EL (cell line): ENCODE results near the gene ANKRD63.

Source experiments
- DNase-seq: peaks from one replicate; pipeline ENCODE4 v3.0.0-alpha.2; 2016

The ANKRD63 gene

DNA sequence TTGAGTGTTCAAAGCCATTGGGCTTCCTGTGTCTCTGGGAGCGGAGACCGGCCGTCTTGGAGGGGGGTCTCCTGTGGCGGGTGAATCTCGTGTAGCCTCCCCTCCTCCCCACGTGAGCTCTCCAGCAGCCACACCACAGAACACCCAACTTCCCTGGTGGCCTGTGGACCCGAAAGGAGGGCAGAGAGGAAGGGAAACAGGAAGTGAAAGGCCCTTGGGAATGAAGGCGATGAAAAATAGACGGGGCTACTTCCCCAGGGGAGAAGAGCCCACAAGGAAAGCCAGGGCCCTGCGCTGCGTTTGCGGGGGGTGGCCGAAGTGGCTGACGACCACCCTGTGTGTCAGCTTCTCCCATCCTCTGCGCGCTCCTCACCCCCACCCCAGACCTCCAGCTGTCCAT, 5.4 kb downstream of the ANKRD63 start:
- DNase-seq, result no peak

GRCh38 chr15:40276927-40277326, 5.9 kb downstream of the ANKRD63 start:
- no peak for DNase-seq

DNA sequence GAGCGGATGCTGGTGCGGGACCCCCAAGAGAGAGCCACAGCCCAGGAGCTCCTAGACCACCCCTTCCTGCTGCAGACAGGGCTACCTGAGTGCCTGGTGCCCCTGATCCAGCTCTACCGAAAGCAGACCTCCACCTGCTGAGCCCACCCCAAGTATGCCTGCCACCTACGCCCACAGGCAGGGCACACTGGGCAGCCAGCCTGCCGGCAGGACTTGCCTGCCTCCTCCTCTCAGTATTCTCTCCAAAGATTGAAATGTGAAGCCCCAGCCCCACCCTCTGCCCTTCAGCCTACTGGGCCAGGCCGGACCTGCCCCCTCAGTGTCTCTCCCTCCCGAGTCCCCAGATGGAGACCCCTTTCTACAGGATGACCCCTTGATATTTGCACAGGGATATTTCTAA, 6.9 kb downstream of the ANKRD63 start:
- DNase-seq, result no peak

- DNase-seq, result no peak
Measured at GRCh38 chr15:40275523-40275922, 7.3 kb downstream of the ANKRD63 start.

- peak; percentile 75 for DNase-seq
Measured at GRCh38 chr15:40274350-40275274, 8.3 kb downstream of the ANKRD63 start.

GRCh38 chr15:40273428-40273827, 9.4 kb downstream of the ANKRD63 start:
- DNase-seq, result no peak

DNA sequence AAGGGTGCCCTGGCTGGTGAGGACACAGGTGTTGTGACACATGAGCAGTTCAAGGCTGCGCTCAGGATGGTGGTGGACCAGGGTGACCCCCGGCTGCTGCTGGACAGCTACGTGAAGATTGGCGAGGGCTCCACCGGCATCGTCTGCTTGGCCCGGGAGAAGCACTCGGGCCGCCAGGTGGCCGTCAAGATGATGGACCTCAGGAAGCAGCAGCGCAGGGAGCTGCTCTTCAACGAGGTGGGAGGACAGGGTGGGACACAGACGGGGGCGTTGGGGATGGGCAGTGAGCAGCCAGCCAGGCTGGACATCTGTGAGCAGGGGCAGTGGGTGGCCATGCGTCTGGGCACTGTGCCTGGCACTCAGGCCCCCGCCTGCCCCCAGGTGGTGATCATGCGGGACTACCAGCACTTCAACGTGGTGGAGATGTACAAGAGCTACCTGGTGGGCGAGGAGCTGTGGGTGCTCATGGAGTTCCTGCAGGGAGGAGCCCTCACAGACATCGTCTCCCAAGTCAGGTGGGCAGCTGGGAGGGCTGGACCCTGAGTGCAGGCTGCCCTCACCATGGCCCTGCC, 10.3 kb downstream of the ANKRD63 start:
- DNase-seq, result no peak

DNA sequence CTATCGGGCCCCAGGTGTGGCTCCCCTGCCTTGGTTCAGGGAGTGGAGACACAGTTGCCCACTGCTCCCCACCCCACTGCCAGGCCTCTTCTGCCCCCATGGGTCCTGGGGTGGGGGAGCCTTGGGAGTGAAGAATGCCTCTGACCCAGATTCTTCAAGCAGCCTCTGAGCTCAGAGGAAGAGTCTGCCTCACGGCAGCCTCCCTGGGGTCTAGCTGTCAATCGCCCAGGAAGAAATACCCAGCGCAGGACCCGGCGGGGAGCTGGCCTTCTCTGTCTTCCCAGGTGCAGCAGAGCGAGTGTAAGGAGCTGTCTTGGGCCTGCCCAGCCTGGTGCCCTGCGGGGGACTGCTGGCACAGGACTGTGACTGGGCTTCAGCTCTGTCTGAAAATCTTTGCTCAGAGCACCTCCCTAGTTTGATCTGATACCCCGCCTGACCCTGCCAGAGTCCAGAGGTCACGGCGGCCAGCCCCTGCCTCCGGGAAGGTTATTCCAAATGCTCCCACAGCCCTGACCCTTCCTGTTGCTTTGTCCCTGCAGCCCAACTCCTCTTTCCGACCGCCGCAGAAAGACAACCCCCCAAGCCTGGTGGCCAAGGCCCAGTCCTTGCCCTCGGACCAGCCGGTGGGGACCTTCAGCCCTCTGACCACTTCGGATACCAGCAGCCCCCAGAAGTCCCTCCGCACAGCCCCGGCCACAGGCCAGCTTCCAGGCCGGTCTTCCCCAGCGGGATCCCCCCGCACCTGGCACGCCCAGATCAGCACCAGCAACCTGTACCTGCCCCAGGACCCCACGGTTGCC, 11.0 kb downstream of the ANKRD63 start:
- no peak for DNase-seq

DNA sequence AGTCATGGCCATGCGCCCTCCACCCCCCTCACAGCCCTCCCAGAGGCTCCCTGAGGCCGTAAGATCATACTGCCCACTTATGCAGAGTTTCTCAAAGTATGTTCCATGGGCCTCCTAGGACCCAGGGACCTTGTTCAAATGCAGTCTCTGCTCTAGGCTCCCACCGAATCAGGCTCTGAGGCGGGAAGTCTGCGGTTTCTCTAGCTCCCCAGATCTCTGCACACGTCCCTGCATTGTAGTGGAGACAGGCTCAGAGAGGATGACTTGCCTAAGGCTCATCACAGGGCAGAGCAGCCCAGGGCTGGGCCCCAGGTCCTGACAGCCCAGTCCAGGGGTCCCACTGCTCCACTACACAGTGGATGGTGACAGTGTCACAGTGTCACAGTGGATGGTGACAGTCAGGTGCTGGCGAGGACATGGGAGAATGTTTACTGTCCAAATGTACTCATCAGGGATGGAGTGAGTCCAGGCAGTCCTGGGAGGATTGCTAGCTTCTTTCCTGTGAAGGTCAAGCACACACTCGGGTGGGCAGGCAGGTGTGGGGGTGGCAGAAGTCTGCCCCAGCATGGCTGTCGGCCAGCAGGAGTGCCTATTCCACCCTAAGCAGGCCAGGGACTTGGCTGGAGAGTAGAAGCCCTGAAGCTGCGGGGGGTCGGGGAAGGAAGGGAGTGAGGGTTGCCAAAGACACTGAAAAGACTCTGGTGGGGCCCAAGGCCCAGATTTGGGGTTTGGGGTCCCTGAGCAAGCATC, 12.4 kb downstream of the ANKRD63 start:
- DNase-seq, result no peak

DNA sequence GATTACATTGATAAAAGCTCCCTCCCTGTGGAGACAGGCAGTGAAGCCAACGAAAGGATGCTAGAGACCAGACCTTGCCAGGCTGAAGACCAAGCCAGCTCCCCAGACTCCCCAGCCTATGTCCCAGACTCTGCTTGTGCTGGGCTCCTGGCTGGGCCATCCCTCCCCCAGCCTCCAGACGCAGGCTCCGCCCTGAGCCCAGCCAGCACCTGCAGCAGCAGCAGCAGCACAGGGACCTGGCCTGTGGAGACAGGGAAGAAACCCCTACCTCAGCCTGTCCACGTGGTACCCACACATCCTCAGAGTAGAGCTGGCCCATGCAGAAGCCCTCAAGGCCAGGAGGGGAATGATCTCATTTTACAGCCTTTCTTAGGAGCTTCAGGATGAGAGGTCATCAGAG, 13.3 kb downstream of the ANKRD63 start:
- no peak for DNase-seq

GRCh38 chr15:40267670-40268069, 15.2 kb downstream of the ANKRD63 start:
- DNase-seq, result no peak

DNA sequence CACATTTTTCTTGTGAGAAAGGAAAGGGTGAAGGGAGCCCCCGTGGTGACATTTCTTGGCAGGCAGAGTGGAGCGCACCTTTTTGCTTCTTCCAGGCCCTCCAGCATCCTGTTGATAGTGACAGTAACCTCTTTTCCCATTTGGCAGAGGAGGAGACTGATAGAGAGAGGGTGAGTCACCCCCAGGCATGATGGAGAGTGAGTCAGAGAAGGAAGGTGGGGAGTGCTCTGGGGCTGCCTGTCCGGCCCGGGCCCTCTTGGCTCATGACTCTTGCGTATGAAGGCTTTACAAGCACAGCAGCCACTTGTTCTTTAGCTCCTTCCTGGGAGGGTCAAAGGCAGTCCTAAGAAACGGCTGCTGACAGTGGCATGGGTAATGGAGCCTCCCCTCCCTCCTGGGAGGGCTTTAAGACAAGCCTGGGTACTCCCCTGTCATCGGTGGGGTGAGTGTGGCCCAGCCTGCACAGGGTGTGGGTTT, 16.0 kb downstream of the ANKRD63 start:
- peak; percentile 94 for DNase-seq

DNA sequence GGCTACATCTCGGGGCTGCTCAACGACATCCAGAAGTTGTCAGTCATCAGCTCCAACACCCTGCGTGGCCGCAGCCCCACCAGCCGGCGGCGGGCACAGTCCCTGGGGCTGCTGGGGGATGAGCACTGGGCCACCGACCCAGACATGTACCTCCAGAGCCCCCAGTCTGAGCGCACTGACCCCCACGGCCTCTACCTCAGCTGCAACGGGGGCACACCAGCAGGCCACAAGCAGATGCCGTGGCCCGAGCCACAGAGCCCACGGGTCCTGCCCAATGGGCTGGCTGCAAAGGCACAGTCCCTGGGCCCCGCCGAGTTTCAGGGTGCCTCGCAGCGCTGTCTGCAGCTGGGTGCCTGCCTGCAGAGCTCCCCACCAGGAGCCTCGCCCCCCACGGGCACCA, 17.0 kb downstream of the ANKRD63 start:
- DNase-seq, result no peak

- DNase-seq, result no peak
Measured at GRCh38 chr15:40265355-40265754, 17.5 kb downstream of the ANKRD63 start.

- no peak for DNase-seq
Measured at GRCh38 chr15:40264321-40265153, 18.3 kb downstream of the ANKRD63 start.

DNA sequence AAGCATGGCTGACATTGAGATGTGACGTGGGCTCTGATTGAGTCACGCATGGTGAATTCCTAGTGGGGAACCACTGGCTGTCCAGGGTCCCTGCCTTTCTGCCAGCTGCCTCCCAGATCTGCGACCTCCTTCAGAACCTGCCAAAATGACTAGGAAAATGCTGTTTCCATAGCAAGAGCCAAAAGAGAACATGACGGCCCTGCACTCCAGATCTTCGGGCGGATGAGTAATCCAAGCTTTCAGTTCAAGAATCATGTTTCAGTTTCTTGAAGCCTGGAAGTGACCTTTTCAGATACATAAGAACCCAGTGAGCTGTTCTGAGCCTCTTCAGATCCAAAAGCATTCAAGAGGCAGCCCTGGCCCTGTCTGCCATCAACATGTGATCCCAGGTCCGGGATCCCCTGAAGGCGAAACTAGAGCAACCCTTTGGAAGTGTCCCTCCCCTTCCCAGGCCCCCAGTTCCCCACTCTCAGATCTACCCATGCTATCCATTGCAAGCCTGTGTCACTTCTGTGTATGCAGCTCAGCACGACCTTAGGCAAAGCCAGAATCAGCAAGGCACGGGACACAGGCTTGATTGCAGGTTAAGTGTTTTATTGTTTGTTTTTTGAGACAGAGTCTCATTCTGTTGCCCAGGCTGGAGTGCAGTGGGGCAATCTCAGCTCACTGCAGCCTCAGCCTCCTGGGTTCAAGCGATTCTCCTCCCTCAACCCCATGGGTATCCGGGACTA, 19.7 kb downstream of the ANKRD63 start:
- DNase-seq, result peak; percentile 39

- DNase-seq, result no peak
Measured at GRCh38 chr15:40259021-40259420, 23.8 kb downstream of the ANKRD63 start.

DNA sequence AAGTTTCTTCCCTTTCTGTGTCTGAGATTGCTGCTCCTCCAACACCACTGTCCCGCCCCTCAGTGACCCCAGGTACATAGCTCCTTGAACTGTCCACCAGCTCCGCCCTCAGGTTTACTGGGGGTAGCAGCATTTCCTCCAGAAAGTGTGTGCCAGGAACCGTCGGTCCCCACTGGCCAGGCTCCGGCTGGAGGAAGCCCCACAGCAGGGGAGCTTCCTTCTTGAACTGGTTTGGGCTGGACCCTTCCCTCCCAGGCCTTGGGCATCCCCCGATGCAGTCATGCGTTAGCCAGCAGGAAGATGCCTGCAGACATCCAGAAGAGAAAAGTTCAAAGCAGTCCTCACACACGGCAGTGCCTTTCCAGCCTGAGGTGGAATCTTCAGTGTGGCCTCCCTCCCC, 24.3 kb downstream of the ANKRD63 start:
- peak; percentile 26 for DNase-seq

GRCh38 chr15:40257656-40258450, 25.0 kb downstream of the ANKRD63 start:
- peak; percentile 79 for DNase-seq

GRCh38 chr15:40256638-40257235, 26.1 kb downstream of the ANKRD63 start:
- DNase-seq, result peak; percentile 53
